Measurements from ENCODE around the gene TCF7.

Gene TCF7

GRCh38 chr5:134132372-134133187 lies 18.1 kb downstream of the TCF7 start:
- peaks cover 71% of the 10 kb centered on the region for H3K36me3 ChIP-seq (ENCODE audit: control insufficient read depth, insufficient read depth, low read length)
- peaks cover 6% of the 10 kb centered on the region for H3K4me1 ChIP-seq (ENCODE audit: control insufficient read depth, insufficient read depth, low read length, poor library complexity, severe bottlenecking)
- H3K4me3 ChIP-seq (ENCODE audit: extremely low read depth, insufficient read depth, low read length, poor library complexity, severe bottlenecking): no peak overlapping the region
- no peaks in the 10 kb centered on the region for H3K9me3 ChIP-seq (ENCODE audit: control insufficient read depth, low read length)
- WGBS, 2 experiments (ENCODE audit: insufficient coverage in 2 of 2): 90 to 93% methylated on average over 11 to 13 of the region's 16 CpGs
- H3K27ac ChIP-seq (ENCODE audit: low read depth, low read length, severe bottlenecking): no peak overlapping the region

DNA sequence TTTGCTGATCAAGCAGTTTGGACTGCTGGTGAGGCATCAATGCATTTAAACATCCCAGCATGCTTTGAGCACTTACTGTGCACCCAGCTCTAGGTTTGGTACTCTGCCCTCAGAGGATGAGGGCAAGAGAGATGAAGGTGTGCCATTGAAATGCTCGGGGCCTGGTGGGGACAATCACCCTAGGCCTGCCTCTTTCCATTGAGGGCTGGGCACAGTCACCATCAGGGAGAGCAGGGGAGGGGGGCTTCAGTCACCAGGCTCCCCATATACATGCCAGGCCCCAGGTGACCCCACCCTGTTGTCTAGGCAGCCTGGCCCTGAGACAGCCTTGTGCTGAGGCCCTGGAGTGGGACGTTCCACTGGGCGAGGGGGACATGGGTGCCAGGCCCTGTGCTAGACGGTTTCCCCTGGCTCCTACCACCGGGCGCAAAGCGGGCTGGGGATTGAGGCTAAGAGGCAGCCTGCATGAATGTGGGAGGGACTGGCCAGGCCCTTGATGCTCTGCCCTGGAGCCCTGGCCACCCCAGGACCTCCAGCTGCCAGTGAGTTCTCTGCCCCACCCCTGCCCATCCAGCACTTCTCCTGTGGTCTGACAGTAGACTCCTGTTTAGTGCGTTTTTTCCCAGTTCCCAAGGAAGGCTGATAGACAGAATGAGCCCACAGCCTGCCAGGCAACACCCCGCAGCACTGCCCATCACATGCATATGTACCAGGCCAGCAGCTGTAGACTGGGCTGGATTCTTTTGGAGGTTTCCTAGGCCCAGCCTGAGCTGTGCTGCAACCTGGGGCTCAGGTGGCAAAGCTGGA lies 18.9 kb downstream of the TCF7 start:
- H3K36me3 ChIP-seq (ENCODE audit: control insufficient read depth, insufficient read depth, low read length): peaks cover 72% of the 10 kb centered on the region
- H3K9me3 ChIP-seq (ENCODE audit: control insufficient read depth, low read length): no peaks in the 10 kb centered on the region
- peaks cover 14% of the 10 kb centered on the region for H3K4me1 ChIP-seq (ENCODE audit: control insufficient read depth, insufficient read depth, low read length, poor library complexity, severe bottlenecking)
- H3K4me3 ChIP-seq (ENCODE audit: extremely low read depth, insufficient read depth, low read length, poor library complexity, severe bottlenecking): no peak overlapping the region
- H3K27ac ChIP-seq (ENCODE audit: low read depth, low read length, severe bottlenecking): no peak overlapping the region
- 94 to 96% methylated on average over 7 to 9 of the region's 9 CpGs for WGBS, 2 experiments (ENCODE audit: insufficient coverage in 2 of 2)

- H3K27ac ChIP-seq (ENCODE audit: low read depth, low read length, severe bottlenecking): no peak overlapping the region
- peaks cover 73% of the 10 kb centered on the region for H3K36me3 ChIP-seq (ENCODE audit: control insufficient read depth, insufficient read depth, low read length)
- peaks cover 18% of the 10 kb centered on the region for H3K4me1 ChIP-seq (ENCODE audit: control insufficient read depth, insufficient read depth, low read length, poor library complexity, severe bottlenecking)
- no peaks in the 10 kb centered on the region for H3K9me3 ChIP-seq (ENCODE audit: control insufficient read depth, low read length)
- WGBS, 2 experiments (ENCODE audit: insufficient coverage in 2 of 2): 95 to 96% methylated on average over 4 to 6 of the region's 6 CpGs
- no peak overlapping the region for H3K4me3 ChIP-seq (ENCODE audit: extremely low read depth, insufficient read depth, low read length, poor library complexity, severe bottlenecking)
These were observed 19.6 kb downstream of the TCF7 start for GRCh38 chr5:134133995-134134541.

- H3K36me3 ChIP-seq (ENCODE audit: control insufficient read depth, insufficient read depth, low read length): peaks cover 74% of the 10 kb centered on the region
- no peaks in the 10 kb centered on the region for H3K9me3 ChIP-seq (ENCODE audit: control insufficient read depth, low read length)
- 93 to 98% methylated on average over 6 to 7 of the region's 7 CpGs for WGBS, 2 experiments (ENCODE audit: insufficient coverage in 2 of 2)
- peaks cover 18% of the 10 kb centered on the region for H3K4me1 ChIP-seq (ENCODE audit: control insufficient read depth, insufficient read depth, low read length, poor library complexity, severe bottlenecking)
- no peak overlapping the region for H3K4me3 ChIP-seq (ENCODE audit: extremely low read depth, insufficient read depth, low read length, poor library complexity, severe bottlenecking)
- no peak overlapping the region for H3K27ac ChIP-seq (ENCODE audit: low read depth, low read length, severe bottlenecking)
These were observed 20.7 kb downstream of the TCF7 start for GRCh38 chr5:134135091-134135655.

- no peak overlapping the region for H3K27ac ChIP-seq (ENCODE audit: low read depth, low read length, severe bottlenecking)
- H3K4me1 ChIP-seq (ENCODE audit: control insufficient read depth, insufficient read depth, low read length, poor library complexity, severe bottlenecking): peaks cover 18% of the 10 kb centered on the region
- 90 to 100% methylated on average over 1 to 2 of the region's 2 CpGs for WGBS, 2 experiments (ENCODE audit: insufficient coverage in 2 of 2)
- H3K36me3 ChIP-seq (ENCODE audit: control insufficient read depth, insufficient read depth, low read length): peaks cover 75% of the 10 kb centered on the region
- H3K4me3 ChIP-seq (ENCODE audit: extremely low read depth, insufficient read depth, low read length, poor library complexity, severe bottlenecking): no peak overlapping the region
- no peaks in the 10 kb centered on the region for H3K9me3 ChIP-seq (ENCODE audit: control insufficient read depth, low read length)
These were observed 21.7 kb downstream of the TCF7 start for GRCh38 chr5:134136221-134136631.

DNA sequence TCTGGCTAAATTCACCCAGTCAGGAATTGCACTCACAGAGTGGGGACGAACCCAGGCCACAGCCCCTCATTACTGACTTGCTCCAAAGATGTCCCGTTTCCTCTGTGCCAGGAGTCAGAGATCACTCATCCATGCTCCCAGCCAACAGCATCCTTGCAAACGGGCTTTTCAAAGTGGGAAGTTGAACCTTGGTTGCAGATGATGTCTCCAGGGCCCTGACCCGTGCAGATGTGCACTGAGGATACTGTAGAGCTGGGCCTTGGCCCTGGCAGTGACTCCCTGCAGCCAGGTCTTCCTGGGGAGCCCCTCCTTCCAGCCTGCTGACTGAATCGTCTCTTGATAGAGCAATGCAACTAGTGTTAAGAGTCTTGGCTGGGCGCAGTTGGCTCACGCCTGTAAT lies 22.3 kb downstream of the TCF7 start:
- Histone ChIP-seq H3K4me3 (ENCODE audit: extremely low read depth, insufficient read depth, low read length, poor library complexity, severe bottlenecking) (no peak overlapping the region), H3K36me3 (ENCODE audit: control insufficient read depth, insufficient read depth, low read length) (peaks cover 75% of the 10 kb centered on the region), H3K4me1 (ENCODE audit: control insufficient read depth, insufficient read depth, low read length, poor library complexity, severe bottlenecking) (peaks cover 18% of the 10 kb centered on the region), H3K9me3 (ENCODE audit: control insufficient read depth, low read length) (no peaks in the 10 kb centered on the region), H3K27ac (ENCODE audit: low read depth, low read length, severe bottlenecking) (no peak overlapping the region)
- 90 to 97% methylated on average over 6 to 7 of the region's 7 CpGs for WGBS, 2 experiments (ENCODE audit: insufficient coverage in 2 of 2)

DNA sequence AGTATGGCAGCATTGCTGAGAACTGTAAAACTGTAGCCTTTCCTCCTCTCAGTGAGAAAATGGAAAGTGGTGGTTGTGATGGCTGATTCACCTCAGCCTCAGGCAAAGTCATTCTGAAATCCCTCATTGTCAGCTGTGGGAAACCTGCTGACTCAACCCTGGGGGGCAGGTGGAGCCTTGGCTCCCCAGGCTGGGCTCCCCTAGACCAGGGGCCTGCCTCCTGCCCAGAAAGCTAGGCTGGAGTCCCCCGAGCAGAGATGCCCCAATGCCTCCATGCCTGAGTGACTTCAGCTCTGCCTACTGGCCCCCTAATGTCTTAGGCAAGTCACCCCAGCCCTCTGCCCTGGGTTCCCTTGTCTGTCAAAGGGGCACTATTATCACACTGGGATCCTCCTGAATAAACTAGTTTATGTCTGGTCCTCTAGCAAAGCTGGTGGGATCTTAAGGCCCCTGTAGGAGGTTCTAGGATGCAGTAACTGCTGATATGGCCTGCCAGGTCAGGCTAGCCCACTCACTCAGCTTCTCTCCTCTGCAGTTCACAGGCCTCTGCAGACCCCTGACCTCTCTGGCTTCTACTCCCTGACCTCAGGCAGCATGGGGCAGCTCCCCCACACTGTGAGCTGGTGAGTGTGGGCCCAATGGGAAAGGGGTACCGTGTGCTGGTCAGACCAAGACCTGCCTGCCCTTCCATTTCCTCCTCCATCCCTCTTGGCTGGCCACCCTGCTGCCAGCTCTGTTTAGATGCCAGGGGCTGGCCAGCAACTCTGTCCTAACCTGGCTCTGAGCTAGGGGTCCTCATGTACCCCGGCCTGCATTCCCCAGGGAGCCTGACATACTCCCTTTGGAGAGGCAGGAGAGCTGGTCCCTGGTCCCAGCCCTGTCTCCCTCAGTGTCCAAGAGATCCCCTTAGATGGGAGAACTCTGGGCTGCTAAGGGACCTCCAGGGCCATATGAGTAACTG lies 24.2 kb downstream of the TCF7 start:
- no peak overlapping the region for H3K4me3 ChIP-seq (ENCODE audit: extremely low read depth, insufficient read depth, low read length, poor library complexity, severe bottlenecking)
- H3K36me3 ChIP-seq (ENCODE audit: control insufficient read depth, insufficient read depth, low read length): peaks cover 81% of the 10 kb centered on the region
- no peaks in the 10 kb centered on the region for H3K9me3 ChIP-seq (ENCODE audit: control insufficient read depth, low read length)
- no peak overlapping the region for H3K27ac ChIP-seq (ENCODE audit: low read depth, low read length, severe bottlenecking)
- WGBS, 2 experiments (ENCODE audit: insufficient coverage in 2 of 2): 100% methylated on average over 3 of the region's 3 CpGs
- H3K4me1 ChIP-seq (ENCODE audit: control insufficient read depth, insufficient read depth, low read length, poor library complexity, severe bottlenecking): peaks cover 15% of the 10 kb centered on the region

GRCh38 chr5:134139377-134139851 lies 24.9 kb downstream of the TCF7 start:
- H3K36me3 ChIP-seq (ENCODE audit: control insufficient read depth, insufficient read depth, low read length): peaks cover 81% of the 10 kb centered on the region
- no peak overlapping the region for H3K4me3 ChIP-seq (ENCODE audit: extremely low read depth, insufficient read depth, low read length, poor library complexity, severe bottlenecking)
- H3K4me1 ChIP-seq (ENCODE audit: control insufficient read depth, insufficient read depth, low read length, poor library complexity, severe bottlenecking): peaks cover 15% of the 10 kb centered on the region
- H3K27ac ChIP-seq (ENCODE audit: low read depth, low read length, severe bottlenecking): no peak overlapping the region
- H3K9me3 ChIP-seq (ENCODE audit: control insufficient read depth, low read length): no peaks in the 10 kb centered on the region
- 94 to 96% methylated on average over 3 to 4 of the region's 4 CpGs for WGBS, 2 experiments (ENCODE audit: insufficient coverage in 2 of 2)

DNA sequence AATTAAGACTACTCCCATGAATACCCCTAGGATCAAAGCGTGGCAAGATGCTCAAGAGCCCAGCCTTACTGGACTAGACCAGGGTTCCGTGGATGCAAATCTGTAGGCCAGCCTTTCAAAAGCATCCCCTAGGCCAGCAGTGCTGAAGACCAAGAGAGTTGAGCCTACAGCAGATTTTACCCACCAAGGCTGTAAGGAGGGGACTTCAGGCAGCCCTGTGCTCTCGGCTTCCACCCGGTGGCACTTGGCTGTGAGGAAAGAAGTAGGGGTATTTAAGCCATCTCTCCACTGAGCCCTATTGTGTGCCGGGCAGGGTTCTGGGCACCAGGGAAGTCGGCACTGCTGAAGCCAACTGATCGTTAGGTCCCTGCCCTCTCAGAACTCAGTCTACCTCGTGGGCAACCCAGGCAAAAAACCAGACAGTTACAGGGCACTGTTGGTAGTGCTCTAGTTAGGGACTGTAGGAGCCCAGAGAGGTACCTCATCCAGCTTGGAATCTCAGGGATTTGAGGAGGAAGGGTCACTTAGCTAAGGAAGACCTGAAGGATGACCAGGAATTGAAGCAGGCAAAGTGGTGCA lies 25.5 kb downstream of the TCF7 start:
- peaks cover 15% of the 10 kb centered on the region for H3K4me1 ChIP-seq (ENCODE audit: control insufficient read depth, insufficient read depth, low read length, poor library complexity, severe bottlenecking)
- H3K9me3 ChIP-seq (ENCODE audit: control insufficient read depth, low read length): no peaks in the 10 kb centered on the region
- H3K36me3 ChIP-seq (ENCODE audit: control insufficient read depth, insufficient read depth, low read length): peaks cover 82% of the 10 kb centered on the region
- H3K4me3 ChIP-seq (ENCODE audit: extremely low read depth, insufficient read depth, low read length, poor library complexity, severe bottlenecking): no peak overlapping the region
- H3K27ac ChIP-seq (ENCODE audit: low read depth, low read length, severe bottlenecking): no peak overlapping the region
- WGBS, 2 experiments (ENCODE audit: insufficient coverage in 2 of 2): 95 to 99% methylated on average over 7 of the region's 8 CpGs
